ENCODE data around the gene ABAT.
"Not testable (repeated sequence)": the region's sequence is repeated elsewhere in the genome, so short reads cannot be mapped to it uniquely, and the experiment has no call there.

ABAT gene

GRCh38 chr16:8649829-8650554 is 24.4 kb upstream of the ABAT start:
- no peak for DNase-seq (ENCODE audit: low spot score)

GRCh38 chr16:8651958-8652357 is 22.5 kb upstream of the ABAT start:
- not testable (repeated sequence) for DNase-seq (ENCODE audit: low spot score)

- peak; percentile 23 for DNase-seq (ENCODE audit: low spot score)
Observed at GRCh38 chr16:8655184-8655717, 19.2 kb upstream of the ABAT start.

DNA sequence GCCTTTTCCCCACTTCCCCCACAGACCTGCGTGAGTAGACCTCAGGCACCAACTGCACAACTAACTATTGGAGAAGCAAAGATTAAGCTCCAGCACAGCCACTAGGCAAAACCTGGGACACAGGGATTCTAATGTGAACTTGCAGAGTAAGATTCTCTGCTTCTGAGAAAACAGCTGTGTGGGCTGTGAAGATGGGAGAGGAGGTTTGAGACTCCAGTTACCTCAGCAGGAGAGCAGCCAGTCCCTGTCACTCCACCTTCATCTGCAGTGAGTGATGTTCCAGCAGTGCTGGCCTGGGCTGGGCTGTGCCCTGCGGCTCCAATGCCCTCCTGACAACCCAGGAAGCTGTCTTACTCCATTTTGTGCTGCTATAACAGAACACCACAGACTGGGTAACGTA is 18.0 kb upstream of the ABAT start:
- DNase-seq (ENCODE audit: low spot score), result no peak

GRCh38 chr16:8660841-8661301 is 13.5 kb upstream of the ABAT start:
- peak; percentile 72 for DNase-seq (ENCODE audit: low spot score)

GRCh38 chr16:8661703-8662102 is 12.7 kb upstream of the ABAT start:
- DNase-seq (ENCODE audit: low spot score), result no peak

GRCh38 chr16:8663192-8664089 is 11.0 kb upstream of the ABAT start:
- no peak for DNase-seq (ENCODE audit: low spot score)

GRCh38 chr16:8665529-8665928 is 8.9 kb upstream of the ABAT start:
- DNase-seq (ENCODE audit: low spot score), result no peak

DNA sequence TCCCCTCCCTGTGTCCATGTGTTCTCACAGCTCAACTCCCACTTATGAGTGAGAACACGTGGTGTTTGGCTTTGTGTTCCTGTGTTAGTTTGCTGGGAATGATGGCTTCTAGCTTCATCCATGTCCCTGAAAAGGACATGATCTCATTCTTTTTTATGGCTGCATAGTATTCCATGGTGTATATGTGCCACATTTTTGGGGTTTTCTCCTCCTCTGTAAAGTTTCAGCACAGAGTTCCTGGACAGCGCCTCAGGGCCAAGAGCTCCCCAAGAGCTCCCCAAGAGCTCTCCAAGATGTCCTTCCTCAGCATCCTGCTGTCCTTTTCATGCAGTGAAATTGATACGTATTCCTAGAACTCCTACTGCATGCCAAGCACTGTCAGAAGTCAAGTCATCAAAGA is 6.9 kb upstream of the ABAT start:
- DNase-seq (ENCODE audit: low spot score), result no peak

GRCh38 chr16:8668113-8668512 is 6.3 kb upstream of the ABAT start:
- DNase-seq (ENCODE audit: low spot score), result no peak

- DNase-seq (ENCODE audit: low spot score), result no peak
Observed at GRCh38 chr16:8669481-8669880, 4.9 kb upstream of the ABAT start.

GRCh38 chr16:8670014-8670560 is 4.3 kb upstream of the ABAT start:
- DNase-seq (ENCODE audit: low spot score), result no peak

- DNase-seq (ENCODE audit: low spot score), result no peak
Observed at GRCh38 chr16:8673611-8674412, 605 bp upstream of the ABAT start.

GRCh38 chr16:8675183-8676159 is 1.1 kb downstream of the ABAT start:
- no peak for DNase-seq (ENCODE audit: low spot score)

GRCh38 chr16:8676160-8676547 is 1.7 kb downstream of the ABAT start:
- DNase-seq (ENCODE audit: low spot score), result no peak

GRCh38 chr16:8676737-8677375 is 2.4 kb downstream of the ABAT start:
- DNase-seq (ENCODE audit: low spot score), result no peak

DNA sequence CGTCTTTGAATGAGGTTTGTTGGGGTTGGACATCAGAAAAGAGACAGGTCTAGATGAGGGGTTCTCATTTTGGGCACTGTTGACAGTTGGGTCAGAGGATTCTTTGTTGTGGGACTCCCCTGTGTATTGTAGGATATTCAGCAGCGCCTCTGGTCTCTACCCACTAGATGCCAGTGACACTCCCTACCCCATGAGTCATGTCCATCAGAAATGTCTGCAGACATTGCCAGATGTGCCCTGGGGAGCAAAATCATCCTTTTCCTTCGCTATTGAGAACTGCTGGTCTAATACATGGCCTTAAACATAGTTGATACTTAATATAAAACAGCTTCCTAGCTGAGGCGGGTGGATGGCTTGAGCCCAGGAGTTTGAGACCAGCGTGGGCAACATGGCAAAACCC is 3.1 kb downstream of the ABAT start:
- DNase-seq (ENCODE audit: low spot score), result no peak

GRCh38 chr16:8678068-8678927 is 3.9 kb downstream of the ABAT start:
- no peak for DNase-seq (ENCODE audit: low spot score)

DNA sequence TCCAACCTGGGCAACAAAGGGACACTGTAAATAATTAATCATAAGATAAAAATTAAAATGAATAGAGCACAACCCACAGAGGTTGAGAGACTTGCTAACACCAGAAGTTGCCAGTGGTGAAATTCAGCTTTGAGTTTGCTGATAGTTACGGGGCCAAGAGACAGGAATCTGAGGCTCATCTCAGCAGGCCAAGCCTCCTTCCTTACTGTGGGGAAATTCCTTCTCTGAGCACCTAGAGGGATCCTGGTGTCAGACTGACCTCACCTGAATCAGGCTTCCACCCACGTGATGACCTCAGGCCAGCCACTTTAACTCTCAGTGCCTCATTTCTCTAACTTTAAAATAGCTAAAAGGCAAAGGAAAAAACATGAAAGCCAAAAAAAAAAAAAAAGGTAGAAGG is 4.7 kb downstream of the ABAT start:
- no peak for DNase-seq (ENCODE audit: low spot score)
